RWPE1 (cell line): ENCODE results near the gene GPR162.

Experiments
- CTCF ChIA-PET: fragments of 350-600 bp; sonication (Branson Sonifier 250); formaldehyde crosslinking; extraction: SDS; loops from one replicate; lab custom pipeline; 2021; lab: Yijun Ruan, JAX
- POLR2A ChIA-PET: fragments of 400-600 bp; formaldehyde crosslinking; extraction: SDS; loops from one replicate; lab custom pipeline; 2020; ENCODE audit warnings: antibody characterized with exemption; ENCODE audit not compliant: low non-redundant PET; lab: Yijun Ruan, JAX
- DNase-seq: peaks from one replicate; pipeline ENCODE4 v3.0.0; 2012; ENCODE audit warnings: low spot score
- H3K27ac ChIP-seq: fragments of 450-650 bp; 2 replicates; pipeline ENCODE4 v1.5.1; 2017
- TF ChIP-seq, protein P1 (sequence below): fragments of 450-650 bp; conservative IDR thresholded peaks from 2 replicates; pipeline ENCODE4 v1.5.1; 2017; ENCODE audit warnings: low read depth, mild to moderate bottlenecking

The GPR162 gene

DNA sequence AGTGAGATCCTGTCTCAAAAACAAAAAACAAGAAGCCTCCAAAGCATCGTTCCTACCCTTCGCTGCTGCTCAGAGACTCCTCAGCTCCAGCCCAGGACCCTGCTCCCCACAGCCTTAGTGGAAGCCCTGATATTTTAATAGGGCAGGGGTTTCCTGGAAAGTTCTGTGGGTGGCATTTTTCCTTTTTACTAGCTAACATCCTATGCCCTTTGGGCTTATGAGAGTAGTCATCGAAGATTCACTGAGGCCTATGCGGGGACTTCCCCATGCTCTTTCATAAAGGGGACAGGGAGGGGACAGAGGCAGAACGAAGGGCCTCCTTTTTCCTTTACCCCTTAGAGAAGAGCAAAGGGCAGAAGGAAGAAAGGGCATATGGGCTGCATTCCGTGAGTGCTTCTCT is 41.0 kb upstream of the GPR162 start:
- POLR2A ChIA-PET: interaction anchor here (0.7 kb wide), 1 partner anchor 113 kb away, joined by 4 read pairs; no protein-coding TSS in a partner anchor
- TF ChIP-seq, protein P1, sequence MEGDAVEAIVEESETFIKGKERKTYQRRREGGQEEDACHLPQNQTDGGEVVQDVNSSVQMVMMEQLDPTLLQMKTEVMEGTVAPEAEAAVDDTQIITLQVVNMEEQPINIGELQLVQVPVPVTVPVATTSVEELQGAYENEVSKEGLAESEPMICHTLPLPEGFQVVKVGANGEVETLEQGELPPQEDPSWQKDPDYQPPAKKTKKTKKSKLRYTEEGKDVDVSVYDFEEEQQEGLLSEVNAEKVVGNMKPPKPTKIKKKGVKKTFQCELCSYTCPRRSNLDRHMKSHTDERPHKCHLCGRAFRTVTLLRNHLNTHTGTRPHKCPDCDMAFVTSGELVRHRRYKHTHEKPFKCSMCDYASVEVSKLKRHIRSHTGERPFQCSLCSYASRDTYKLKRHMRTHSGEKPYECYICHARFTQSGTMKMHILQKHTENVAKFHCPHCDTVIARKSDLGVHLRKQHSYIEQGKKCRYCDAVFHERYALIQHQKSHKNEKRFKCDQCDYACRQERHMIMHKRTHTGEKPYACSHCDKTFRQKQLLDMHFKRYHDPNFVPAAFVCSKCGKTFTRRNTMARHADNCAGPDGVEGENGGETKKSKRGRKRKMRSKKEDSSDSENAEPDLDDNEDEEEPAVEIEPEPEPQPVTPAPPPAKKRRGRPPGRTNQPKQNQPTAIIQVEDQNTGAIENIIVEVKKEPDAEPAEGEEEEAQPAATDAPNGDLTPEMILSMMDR: no peak

DNA sequence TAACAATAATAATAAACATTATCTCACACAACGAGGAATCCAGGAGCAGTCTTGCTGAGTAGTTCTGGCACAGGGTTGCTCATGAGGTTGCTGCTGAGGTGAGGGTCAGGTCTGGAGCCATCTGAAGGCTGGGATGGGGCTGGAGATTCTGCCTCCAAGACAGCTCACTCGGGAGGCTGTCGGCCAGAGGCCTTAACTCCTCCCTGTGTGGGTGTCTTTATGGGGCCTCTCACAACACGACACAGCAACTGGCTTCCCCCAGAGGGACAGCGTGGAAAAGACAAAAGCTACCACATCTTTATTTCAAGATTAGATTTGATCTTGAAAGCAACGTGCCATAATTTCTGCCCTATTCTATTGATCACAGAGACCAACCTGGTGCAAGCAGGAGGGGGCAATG is 39.5 kb upstream of the GPR162 start:
- TF ChIP-seq, protein P1: no peak
- no peak overlapping the region for H3K27ac ChIP-seq
- CTCF ChIA-PET: no interaction called here
- DNase-seq: no peak
- POLR2A ChIA-PET: interaction anchor here (1.0 kb wide), 1 partner anchor 58 kb away, joined by 3 read pairs; the partner anchor contains the start of gene COPS7A

More for the DNA sequence above, 41.0 kb upstream of the GPR162 start:
- CTCF ChIA-PET: interaction anchor here (0.6 kb wide), 2 partner anchors 28 to 163 kb away, joined by 3 to 4 read pairs; partner anchors contain the start of gene MLF2
- DNase-seq: no peak
- H3K27ac ChIP-seq: no peak overlapping the region

DNA sequence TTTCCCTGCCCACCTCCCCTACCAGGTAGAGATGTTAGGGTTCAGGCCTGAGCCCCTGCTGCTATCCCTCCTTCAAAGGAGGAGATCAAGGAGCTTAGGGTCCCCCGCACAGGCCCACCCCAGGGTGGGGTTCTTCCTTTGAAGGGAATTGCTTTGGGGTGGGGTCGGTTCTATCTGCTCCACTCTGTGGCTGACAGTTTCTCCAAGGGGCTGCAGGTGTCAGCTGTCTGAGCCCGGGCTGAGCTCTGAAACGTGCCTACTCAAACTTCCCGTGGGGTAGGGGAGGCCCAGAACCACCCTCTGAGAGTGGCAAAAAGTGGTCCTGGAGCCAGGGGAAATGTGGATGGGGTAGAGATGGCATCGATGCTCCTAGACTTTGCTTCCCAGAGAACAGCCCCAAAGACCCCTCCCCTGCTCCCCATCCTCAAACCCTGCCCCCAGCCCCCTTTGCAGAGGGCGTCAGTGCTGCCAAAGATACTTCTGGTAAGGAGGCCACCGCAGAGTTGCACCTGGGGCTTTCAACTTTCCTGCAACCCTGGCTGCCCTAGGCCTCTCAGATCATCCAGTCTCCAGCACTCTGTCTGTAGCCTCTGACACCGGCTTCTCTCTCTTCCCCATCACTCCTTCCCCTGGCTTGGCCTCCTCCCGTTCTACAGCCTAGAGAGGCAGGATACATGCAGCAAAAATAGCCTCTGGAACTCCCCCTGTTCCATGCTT is 38.6 kb upstream of the GPR162 start:
- DNase-seq: no peak
- H3K27ac ChIP-seq: no peak overlapping the region
- ChIA-PET POLR2A (interaction anchor here (1.0 kb wide), 1 partner anchor 59 kb away, joined by 3 read pairs; the partner anchor contains the start of gene COPS7A), CTCF (interaction anchor here (0.5 to 0.6 kb wide), 2 partner anchors 52 to 1185 kb away, joined by 3 to 5 read pairs; no protein-coding TSS in a partner anchor)
- TF ChIP-seq, protein P1: no peak

DNA sequence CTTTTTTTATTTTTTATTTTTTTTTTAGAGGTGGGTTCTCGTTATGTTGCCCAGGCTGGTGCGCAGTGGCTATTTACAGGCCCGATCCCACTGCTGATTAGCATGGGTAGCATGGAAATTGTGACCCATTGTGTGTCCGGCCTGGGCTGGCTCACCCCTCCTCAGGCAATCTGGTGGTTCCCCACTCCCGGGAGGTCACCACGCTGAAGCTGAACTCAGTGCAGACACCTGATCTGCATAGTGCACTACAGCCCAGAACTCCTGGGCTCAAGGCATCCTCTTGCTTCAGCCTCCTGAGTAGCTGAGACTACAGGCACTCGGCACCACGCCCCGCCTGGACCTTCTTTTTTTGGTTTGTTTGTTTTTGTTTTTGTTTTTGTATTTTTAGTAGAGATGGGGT is 37.8 kb upstream of the GPR162 start:
- ChIA-PET CTCF (no interaction called here), POLR2A (interaction anchor here (0.6 kb wide), 1 partner anchor 135 kb away, joined by 3 read pairs; no protein-coding TSS in a partner anchor)
- no peak for DNase-seq
- TF ChIP-seq, protein P1: no peak
- no peak overlapping the region for H3K27ac ChIP-seq

DNA sequence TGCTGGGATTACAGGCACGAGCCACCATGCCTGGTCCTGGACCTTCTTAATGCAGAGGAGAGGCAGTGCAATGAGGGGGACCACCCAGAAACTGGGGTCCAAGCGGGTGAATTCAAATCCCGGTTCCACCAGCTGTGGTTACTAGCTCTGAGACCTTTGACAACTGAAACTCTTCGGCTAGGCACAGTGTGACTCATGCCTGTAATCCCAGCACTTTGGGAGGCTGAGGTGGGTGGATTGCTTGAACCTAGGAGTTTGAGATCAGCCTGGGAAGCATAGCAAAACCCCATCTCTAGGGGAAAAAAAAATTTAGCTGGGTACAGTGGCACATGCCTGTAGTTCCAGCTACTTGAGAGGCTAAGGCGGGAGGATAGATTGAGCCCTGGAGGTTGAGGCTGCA is 37.3 kb upstream of the GPR162 start:
- no peak for DNase-seq
- CTCF ChIA-PET: no interaction called here
- POLR2A ChIA-PET: interaction anchor here (0.6 kb wide), 1 partner anchor 135 kb away, joined by 3 read pairs; no protein-coding TSS in a partner anchor
- TF ChIP-seq, protein P1: no peak
- H3K27ac ChIP-seq: no peak overlapping the region

DNA sequence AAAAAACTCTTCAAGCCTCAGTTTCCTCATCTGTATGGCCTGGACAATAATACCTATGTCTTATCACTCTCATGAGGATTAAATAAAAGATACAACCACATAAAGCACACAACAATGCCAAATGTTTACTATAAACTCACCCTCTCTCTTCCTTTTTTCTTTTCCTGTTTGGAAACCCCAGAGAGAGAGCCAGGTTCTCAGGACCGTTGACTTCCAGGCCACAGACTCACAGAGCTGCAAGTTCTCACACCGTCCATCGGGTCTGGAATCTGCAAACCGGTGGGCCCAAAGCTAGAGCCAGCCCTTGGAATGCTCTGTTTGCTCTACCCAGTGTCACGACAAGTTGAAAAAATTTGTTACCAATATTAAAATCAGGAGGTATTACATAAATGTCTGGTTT is 36.9 kb upstream of the GPR162 start:
- ChIA-PET POLR2A (no interaction called here), CTCF (interaction anchor here (1.2 kb wide), 1 partner anchor 32 kb away, joined by 4 read pairs; the partner anchor contains the start of gene MLF2)
- no peak for DNase-seq
- TF ChIP-seq, protein P1: no peak
- H3K27ac ChIP-seq: no peak overlapping the region
